GM18858 (cell line): ENCODE data around the gene KCNC3.

Source experiments
- ATAC-seq: cut with Tn5 transposase; IDR thresholded peaks from one replicate; pipeline ENCODE4 v1.9.1; 2021; ENCODE audit not compliant: unreplicated experiment

Gene KCNC3

DNA sequence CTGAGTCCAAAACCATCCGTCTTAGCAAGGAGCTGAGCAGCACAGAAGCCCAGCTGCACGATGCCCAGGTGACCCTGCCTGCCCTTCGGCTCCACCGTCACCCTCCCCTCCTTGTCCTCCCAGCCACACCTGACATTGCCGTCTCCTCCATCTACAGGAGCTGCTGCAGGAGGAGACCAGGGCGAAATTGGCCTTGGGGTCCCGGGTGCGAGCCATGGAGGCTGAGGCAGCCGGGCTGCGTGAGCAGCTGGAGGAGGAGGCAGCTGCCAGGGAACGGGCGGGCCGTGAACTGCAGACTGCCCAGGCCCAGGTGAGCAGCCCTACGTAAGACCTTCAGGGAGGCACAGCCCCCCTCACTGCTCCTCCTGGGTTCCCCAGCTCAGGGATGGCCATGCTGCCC is 49.1 kb downstream of the KCNC3 start:
- no peak for ATAC-seq

DNA sequence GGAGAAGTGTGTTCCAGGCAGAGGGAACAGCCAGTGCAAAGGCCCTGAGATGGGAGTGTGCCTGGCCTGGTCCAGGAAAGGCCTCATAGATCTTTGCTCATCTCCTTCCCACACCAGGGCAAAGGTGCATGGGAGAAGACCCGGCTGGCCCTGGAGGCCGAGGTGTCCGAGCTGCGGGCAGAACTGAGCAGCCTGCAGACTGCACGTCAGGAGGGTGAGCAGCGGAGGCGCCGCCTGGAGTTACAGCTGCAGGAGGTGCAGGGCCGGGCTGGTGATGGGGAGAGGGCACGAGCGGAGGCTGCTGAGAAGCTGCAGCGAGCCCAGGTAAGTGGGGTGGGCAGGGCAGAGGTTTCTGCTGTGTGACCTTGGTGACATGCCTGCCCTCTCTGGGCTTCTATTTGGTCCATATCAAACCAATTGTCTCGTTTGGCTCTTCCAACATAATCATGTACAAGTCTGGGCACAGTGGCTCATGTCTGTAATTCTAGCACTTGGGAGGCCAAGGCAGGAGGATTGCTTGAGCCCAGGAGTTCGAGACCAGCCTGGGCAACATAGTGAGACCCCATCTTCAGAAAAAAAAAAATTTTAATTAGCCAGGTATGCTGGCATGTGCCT is 51.1 kb downstream of the KCNC3 start:
- no peak for ATAC-seq

DNA sequence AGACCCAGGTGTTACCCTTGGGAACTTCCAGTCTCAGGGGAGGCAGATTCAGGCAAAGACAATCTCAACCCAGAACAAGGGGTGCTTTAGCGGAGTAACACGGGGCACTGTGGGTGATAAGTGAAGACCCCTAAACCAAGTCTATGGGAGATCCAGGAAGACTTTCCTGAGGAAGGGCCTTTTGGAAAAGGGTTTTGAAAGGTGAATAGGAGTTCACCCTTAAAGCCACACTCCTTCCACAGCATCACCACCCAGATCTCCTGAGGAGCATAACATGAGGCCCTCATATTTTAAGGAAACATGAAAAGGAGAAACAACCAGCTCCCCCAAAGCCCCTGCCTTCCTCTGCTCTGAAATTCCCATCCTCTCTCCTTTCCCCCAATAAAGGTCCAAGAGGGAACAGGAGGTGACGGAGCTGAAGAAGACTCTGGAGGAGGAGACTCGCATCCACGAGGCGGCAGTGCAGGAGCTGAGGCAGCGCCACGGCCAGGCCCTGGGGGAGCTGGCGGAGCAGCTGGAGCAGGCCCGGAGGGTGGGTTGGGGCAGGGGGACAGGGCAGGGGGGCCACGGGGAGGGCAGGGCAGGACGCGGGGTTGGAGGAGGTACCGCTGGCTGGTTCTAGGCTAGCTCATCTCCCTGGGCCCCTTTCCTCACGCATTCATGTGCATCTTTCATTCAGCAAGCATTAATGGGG is 52.7 kb downstream of the KCNC3 start:
- ATAC-seq, result no peak

DNA sequence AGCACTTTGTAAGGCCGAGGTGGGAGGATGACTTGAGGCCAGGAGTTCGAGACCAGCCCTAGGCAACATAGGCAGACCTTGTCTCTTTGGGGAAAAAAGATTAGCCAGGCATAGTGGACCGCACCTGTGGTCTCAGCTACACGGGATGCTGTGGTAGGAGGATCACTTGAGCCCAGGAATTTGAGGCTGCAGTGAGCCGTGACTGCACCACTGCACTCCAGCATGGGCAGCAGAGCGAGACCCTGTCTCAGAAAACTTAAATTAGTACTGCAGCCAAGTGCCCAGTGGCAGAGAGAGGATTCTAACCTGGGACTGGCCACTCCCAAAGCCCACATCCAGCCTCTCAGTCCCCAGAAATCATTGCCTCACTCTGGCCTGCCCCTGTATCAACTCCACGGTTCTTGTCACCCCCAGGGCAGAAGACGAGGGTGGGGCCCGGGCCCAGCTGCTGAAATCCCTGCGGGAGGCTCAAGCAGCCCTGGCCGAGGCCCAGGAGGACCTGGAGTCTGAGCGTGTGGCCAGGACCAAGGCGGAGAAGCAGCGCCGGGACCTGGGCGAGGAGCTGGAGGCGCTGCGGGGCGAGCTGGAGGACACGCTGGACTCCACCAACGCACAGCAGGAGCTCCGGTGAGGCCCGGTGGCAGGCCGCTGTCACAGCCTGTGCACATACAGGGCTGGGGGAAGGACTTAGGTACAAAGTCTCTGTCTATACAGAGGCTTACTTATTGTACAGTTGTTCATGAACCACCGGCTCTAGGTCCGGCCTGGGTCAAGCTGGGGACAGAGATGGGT is 53.4 kb downstream of the KCNC3 start:
- ATAC-seq, result no peak

DNA sequence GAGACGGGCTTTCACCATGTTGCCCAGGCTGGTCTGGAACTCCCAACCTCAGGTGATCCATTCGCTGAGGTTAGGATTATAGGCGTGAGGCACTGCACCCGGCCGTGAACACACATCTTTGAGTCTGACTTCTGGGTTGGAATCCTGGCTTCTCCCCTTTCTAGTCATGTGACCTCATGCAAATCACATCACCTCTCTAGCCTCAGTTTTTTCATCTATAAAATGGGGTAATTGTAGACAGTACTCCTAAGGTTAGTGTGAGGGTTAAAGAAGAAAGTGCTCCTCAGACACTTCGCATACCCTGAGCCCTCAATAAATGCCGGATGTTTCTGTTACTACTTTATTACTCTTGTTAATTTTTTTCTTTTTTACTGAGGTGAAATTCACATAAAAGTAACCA is 55.4 kb downstream of the KCNC3 start:
- no peak for ATAC-seq

- ATAC-seq, result no peak
These were observed 56.8 kb downstream of the KCNC3 start for GRCh38 chr19:50272263-50272897.

DNA sequence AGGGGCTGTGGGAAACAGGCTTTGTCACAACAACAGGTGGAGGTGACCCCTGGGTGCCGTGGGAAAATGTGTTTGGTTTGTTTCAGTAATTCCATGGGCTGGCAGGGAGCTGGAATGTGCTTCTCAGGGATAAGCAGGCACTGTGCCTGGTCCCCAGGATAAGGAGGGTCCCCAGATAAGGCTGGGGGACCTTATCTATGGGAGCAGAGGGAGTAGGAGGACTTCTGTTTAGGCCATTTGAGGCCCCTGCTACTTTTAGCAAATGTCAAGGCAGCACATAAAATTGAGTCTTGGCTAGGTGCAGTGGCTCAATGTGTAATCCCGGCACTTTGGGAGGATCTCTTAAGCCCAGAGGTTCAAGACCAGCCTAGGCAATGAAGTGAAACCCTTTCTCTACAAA is 59.5 kb downstream of the KCNC3 start:
- no peak for ATAC-seq

DNA sequence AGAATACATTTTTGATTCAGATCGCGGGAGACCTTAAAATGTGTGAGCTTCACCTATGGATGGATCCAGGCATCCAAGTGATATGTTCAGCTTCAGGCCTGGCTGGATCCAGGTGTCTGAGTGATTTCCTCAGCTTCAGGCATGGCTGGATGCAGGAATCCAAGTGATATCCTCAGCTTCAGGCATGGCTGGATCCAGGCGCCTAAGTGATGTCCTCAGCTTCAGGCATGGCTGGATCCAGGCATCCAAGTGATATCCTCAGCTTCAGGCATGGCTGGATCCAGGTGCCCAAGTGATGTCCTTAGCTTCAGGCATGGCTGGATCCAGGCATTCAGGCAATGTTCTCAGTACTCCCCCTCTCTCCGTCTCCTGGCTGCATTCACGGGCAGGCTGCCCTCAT is 60.7 kb downstream of the KCNC3 start:
- ATAC-seq, result no peak

- no peak for ATAC-seq
These were observed 61.1 kb downstream of the KCNC3 start for GRCh38 chr19:50268041-50268440.

- ATAC-seq, result no peak
These were observed 62.3 kb downstream of the KCNC3 start for GRCh38 chr19:50266896-50267295.

DNA sequence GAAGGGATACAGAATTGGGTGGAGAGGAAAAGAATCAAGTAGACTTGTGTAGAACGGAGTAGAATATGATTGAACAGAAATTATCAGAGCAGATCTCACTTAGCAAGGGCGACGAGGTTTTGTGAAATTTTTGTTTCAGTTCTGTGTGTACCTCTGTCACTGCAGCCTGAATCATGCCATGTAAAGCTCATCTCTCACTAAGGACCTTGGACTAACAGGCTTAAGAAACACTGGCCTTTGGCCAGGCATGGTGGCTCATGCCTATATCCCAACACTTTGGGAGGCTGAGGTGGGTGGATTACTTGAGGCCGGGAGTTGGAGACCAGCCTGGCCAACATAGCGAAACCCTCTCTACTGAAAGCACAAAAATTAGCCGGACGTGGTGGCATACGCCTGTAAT is 63.1 kb downstream of the KCNC3 start:
- no peak for ATAC-seq

GRCh38 chr19:50264483-50265186 is 64.5 kb downstream of the KCNC3 start:
- ATAC-seq, result no peak

DNA sequence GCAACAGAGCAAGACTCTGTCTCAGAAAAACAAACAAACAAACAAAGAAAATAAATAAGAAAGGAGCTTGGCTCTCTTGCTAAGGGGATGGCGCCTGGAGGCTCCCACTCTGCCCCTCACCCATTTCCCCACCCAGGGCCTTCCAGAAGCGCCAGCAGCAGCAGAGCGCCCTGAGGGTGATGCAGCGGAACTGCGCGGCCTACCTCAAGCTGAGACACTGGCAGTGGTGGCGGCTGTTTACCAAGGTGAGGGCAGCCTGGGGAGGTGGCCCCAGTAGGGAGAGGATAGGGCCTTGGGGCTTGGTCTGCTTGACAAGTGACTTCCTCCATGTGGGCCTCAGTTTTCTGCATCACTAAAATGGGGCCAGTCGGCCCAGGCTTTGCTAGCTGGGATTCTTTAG is 66.0 kb downstream of the KCNC3 start:
- ATAC-seq, result no peak
